PC-3 (cell line): ENCODE results near the gene HBE1.

Experiments used
- EZH2 ChIP-seq: fragments of 300-600 bp; sonication (generic); IDR thresholded peaks from one replicate; pipeline ENCODE4 v1.6.1; 2017; ENCODE audit warnings: antibody characterized with exemption, mild to moderate bottlenecking, low read length; ENCODE audit not compliant: unreplicated experiment
- EZH2phosphoT487 ChIP-seq: fragments of 300-600 bp; sonication (generic); IDR thresholded peaks from 2 replicates; pipeline ENCODE4 v1.6.1; 2018; ENCODE audit warnings: mild to moderate bottlenecking, antibody characterized with exemption, low read length, borderline replicate concordance
- TF ChIP-seq, protein P1 (sequence below): fragments of 300-600 bp; sonication (generic); conservative IDR thresholded peaks from 2 replicates; pipeline ENCODE4 v1.5.1; 2017; ENCODE audit warnings: antibody characterized with exemption, low read depth, mild to moderate bottlenecking, low read length

DNA sequence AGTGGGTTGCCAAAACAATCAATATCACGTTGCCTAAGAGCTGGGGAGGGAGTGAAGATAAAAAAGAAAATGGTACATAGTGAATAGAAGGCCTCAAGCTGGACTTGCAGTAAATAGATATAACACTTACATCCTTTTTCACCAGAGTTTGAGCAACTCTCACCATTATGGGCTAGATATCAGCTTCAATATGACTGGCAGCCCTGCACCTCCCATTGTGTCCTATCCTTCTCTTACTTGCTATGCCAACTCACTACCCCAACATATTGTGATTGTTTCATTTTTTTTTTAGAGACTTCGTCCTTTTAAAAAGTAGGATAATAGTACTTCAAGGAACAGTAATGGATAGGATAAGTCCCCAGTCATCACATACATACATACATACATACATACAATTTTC lies 27.5 kb downstream of the HBE1 start:
- TF ChIP-seq, protein P1, sequence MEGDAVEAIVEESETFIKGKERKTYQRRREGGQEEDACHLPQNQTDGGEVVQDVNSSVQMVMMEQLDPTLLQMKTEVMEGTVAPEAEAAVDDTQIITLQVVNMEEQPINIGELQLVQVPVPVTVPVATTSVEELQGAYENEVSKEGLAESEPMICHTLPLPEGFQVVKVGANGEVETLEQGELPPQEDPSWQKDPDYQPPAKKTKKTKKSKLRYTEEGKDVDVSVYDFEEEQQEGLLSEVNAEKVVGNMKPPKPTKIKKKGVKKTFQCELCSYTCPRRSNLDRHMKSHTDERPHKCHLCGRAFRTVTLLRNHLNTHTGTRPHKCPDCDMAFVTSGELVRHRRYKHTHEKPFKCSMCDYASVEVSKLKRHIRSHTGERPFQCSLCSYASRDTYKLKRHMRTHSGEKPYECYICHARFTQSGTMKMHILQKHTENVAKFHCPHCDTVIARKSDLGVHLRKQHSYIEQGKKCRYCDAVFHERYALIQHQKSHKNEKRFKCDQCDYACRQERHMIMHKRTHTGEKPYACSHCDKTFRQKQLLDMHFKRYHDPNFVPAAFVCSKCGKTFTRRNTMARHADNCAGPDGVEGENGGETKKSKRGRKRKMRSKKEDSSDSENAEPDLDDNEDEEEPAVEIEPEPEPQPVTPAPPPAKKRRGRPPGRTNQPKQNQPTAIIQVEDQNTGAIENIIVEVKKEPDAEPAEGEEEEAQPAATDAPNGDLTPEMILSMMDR = no peak
- TF ChIP-seq EZH2 (no peak), EZH2phosphoT487 (no peak)
